ENCODE data around the gene RPS27L.

The RPS27L gene

DNA sequence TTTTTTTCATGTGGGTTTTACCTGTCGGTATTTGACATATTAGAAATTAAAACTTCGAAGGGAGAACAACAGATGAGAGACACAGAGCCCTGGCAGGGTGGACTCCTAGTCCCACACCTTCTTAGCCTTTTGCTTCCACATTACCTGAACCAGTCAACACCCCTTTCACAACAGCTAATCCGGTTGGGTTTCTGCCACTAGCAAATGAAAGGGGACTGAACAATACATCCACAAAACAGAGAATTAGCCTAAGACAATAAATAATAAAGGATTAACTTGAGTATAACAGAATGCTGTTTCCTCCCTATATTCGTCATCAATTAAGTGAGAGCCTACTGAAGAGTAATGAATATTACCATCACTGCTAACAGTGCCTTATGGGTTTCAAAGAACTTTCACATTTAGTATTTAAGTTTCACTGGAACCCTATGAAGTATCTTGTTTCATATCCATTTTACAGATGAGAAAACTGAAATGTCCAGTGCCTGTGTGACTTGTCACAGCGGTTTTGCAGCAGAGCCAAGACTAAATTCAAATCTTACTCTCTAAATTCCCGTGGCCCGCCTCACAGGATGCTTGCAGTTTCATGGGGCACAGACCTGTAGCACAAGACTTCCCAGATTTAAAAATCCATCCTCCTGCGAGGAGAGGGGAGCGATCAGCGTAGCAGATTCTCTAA, 31.1 kb upstream of the RPS27L start:
- FAIRE-seq (no peak), DNase-seq (ENCODE audit: low spot score) (no peak)

DNA sequence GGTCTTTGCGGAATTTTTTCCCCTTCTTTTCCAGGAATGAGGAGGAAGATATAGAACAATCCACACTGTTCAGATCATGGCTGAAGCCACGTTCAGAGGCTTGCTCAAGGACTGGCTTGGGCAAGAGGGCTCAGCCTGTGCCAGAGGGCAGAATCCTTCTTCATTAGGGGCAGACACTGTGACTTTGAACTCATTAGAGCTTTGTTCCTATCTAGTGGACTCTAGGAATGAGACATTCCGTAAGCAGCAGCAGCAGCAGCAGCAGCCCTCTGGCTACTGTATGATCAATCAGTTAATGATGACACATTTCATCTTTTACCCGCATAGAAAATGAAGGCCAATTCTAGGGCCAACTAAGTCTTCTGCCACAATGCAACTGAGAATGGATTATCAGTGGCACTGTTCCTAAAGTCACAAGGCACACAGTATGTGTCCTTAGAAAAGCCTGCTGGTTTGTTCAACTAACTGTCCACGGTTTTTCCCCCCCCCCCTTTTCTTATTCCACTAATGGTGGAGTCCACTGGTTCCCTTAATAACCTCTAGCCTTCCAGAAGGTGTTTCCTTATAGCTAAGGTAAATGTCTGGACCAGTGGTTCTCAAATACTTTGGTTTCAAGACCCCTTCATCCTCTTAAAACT, 30.4 kb upstream of the RPS27L start:
- FAIRE-seq (no peak), DNase-seq (ENCODE audit: low spot score) (no peak)

DNA sequence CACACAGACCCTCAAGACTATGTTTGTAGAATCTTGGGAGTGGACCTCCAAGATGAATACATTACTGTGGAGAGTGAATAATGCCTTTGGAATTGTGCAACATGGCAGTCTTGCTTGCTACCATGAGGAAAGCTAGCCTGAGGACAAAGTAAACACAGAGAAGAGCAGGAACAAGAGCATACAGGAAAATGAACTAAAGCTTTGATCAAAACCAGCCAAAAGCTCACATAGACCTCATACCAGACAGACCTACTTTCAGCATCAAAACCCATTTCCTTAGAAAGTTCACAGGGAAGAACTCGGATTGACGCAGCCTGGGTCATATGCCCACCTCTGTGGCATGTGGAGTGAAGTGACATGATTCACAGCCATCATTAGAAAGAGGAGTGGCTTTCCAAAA, 28.8 kb upstream of the RPS27L start:
- no peak for FAIRE-seq

DNA sequence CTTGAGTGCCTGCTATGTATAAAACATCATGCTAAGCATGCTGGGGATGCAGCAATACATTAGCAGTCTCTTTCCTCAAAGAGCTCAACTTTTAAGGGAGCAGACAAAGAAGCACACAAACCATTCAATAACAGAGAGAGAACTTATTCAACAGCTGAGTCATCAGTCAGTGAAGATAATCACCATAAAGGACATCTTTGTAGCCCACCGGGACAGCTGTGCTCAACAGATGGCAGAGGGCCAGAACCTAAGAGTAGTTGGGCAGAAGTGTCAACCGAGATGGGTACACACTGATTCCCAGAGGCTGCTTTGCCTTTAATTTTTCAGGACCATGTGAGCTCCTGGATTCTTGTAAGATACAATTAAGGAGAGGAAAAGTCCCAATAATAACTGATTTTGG, 27.9 kb upstream of the RPS27L start:
- FAIRE-seq: no peak
- no peak for DNase-seq (ENCODE audit: low spot score)

More for the DNA sequence above, 28.8 kb upstream of the RPS27L start:
- DNase-seq (ENCODE audit: low spot score): no peak

DNA sequence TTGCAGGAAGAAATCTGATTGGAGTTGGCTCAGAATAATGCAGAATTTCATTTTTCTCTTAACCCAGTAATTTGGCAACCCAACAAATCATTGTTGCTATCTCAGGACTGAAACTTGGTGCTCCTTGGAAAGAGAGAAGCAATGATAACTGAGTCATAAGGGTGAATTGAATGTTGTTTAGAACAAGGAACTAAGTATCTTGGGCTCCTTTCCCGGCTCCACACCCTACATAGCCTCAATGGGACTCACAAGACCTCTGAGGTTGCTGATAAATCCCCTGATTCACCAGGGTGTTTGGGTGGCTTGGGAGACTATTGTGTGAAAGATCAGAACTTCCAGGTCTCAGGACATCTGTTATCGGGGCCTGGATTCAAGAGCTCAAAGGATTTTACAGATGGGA, 24.4 kb upstream of the RPS27L start:
- FAIRE-seq (no peak), DNase-seq (ENCODE audit: low spot score) (no peak)

DNA sequence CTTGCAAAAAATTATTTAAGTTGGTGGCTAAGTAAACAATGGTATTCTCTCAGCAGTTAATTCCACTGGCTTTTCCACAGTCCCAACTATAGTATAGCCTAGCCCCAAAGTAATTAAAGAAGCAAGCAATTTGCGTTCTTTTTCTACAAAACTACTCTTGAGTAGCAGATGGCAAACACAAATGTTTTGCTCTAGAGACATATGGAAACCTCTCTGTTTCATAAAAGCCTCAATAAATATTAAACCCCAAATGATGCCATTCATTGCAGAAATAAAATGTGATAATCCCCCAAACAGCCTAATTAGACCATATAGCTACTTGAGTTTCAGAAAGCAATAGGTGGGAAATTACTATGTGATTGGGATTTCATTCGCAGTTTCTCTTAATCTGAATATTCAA, 23.5 kb upstream of the RPS27L start:
- DNase-seq (ENCODE audit: low spot score): no peak
- FAIRE-seq: no peak

DNA sequence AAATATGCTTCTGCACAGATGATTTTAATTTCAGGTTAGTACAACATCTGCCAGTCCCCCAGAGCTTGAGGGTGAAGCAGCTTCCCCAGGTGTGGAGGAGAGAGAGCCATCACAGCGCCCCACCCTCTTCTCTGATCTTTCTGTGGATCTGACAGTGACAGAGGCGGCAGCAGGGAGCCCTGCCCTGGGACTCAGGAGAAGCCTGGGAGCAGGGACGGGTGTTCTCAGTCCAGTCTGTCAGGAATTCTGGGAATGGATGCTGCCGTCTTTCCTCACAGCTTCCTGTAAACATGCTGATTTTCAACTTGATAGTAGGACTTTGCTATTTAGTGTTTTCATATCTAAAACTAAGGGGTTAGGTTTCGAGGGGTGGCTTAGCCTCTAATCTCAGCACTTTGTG, 20.8 kb upstream of the RPS27L start:
- FAIRE-seq (no peak), DNase-seq (ENCODE audit: low spot score) (no peak)

DNA sequence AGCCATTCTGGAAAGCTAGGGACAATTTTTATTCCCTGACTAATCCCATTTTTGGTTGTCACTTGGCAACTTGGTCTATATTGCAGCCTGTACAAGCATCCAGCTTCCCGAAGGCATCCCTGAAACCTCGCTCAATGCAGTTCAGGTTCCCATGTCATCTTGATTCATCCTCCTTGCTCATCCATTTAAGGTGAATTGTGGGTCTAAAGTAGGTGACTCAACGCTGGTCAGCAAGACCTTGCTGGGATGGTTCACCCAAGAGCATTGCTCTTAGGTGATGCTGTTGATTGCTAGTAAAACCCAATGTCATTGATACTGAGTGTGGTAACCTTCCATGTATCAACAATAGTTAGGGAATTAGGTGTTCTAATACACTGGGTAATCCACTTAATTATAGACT, 19.0 kb upstream of the RPS27L start:
- FAIRE-seq: peak; percentile 60

DNA sequence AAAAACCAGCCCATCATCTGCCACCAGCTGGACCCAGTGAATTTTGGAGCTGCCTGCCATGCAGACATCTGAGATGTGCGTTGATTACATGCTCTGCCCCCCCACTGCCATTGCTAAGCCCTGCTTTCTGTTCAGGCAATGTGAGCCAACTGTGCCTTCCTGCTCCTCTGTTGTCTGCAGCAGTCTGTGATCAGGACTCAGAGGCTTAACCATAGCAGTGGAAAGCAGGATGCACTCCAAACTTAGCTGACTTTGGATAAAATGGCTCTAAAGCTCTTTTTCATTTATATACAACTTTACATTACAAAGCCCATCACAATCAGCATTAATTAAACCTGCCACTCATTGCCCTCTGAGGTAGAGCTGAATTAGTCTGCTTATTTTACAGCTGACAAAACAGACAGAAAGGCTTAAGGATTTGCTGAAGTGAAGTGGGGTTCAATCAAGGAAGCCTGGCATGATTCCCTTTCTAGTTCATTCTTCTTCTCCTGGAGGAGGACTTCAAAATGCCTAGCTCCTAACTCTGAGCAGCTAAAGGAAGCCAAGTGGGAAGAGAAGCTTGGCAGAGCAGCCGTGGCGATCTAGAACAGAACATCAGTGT, 15.7 kb upstream of the RPS27L start:
- DNase-seq (ENCODE audit: low spot score) (no peak), FAIRE-seq (no peak)

More for the DNA sequence above, 19.0 kb upstream of the RPS27L start:
- DNase-seq (ENCODE audit: low spot score): peak; percentile 89

DNA sequence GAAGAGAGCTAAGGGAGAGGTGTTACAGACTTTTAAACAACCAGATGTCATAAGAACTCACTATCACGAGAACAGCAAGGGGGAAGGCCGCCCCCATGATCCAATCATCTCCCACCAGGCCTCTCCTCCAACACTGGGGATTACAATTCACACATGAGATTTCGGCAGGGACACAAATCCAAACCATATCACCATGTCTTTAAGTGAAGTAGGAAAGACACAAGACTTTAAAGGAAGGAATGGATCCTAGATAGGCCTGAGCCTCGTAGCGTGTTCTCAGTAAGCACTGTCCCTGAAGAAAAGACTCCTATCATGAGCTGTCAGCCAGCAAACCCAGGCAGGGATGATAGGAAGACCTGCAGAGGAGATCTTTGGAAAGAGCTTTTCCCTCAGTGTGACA, 15.1 kb upstream of the RPS27L start:
- no peak for DNase-seq (ENCODE audit: low spot score)
- FAIRE-seq: no peak

DNA sequence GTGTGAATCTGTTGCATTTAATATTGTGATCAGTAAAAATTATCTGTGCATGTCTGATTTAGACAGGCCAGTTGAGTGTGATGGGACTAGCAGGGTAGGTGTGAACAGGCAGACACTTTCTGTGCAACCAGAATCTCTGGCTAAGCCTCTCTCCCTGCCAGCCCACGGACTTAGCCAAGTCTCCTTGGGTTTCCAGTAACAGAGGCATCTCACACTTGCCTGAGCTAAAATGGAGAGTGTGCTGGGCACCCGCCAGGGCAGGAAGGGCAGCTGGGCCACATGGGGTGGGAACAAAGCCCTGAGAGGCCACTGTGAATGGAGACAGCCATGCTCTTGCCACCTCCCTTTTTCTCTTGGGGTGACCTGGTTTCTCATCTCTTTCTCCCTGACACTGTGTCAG, 12.5 kb upstream of the RPS27L start:
- DNase-seq (ENCODE audit: low spot score): no peak
- FAIRE-seq: no peak

DNA sequence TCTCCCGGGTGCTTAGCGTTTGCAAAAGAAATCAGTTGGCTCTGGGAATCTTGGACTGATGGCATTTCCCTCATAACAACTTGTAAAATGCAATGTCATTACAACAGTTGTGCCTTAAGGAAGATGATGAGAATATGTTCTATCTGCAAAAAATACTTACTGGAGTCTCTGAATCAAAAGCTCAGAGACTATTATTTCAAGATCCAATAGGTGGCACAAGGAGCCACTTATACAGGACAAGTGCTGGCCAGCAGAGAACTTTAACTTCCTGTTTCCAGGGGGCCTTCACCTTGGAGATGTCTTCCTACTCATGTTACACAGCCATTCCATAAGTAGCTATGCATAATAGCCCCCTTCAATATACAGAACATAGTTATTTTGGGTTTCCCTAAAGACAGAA, 8.9 kb upstream of the RPS27L start:
- no peak for FAIRE-seq
- DNase-seq (ENCODE audit: low spot score): no peak

DNA sequence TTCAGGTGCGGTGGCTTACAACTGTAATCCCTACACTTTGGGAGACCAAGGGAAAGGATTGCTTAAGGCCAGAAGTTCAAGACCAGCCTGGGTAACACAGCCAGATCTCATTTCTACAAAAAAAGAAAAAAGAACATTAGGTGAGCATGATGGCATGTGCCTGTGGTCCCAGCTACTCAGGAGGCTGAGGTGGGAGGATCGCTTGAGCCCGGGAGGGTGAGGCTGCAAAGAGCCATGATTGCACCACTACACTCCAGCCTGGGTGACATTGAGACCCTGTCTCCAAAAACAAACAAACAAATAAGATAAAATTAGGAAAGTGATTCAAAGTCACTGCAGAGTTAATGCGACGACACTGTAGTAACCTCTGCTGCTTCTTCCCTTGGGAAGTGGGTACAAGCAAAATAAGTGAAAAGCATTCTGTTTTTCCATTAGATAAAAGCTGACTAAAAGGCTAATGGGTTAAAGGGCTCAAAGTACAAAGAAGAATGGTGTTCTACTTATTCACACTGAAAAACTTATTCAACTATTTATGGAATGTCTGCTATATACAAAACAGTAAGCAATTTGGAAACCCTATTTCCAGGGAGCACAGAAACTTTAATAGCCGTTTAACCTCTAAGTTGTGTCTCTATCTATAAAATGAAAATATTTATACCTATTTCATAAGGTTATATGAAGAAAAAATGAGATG, 8.0 kb upstream of the RPS27L start:
- DNase-seq (ENCODE audit: low spot score) (no peak), FAIRE-seq (no peak)

DNA sequence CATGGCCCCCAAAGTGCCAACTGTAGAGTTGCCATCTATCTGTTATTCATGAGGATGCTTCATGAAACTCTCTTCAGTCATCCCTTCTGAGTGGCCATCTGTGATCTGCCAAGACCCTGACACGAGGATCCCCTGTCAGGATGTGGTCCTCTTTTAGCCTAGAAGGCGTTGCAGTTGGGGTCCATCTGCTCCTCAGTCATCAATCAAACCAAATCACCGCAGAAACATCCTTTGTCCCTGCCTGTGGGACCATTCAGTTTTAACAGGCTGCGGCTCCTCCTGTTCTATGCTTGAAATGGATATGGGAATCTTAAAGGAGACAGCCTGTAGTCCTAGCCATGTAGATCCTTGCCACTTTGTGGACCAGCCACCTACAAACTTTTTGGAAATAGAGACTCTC, 5.9 kb upstream of the RPS27L start:
- DNase-seq (ENCODE audit: low spot score) (no peak), FAIRE-seq (no peak)

DNA sequence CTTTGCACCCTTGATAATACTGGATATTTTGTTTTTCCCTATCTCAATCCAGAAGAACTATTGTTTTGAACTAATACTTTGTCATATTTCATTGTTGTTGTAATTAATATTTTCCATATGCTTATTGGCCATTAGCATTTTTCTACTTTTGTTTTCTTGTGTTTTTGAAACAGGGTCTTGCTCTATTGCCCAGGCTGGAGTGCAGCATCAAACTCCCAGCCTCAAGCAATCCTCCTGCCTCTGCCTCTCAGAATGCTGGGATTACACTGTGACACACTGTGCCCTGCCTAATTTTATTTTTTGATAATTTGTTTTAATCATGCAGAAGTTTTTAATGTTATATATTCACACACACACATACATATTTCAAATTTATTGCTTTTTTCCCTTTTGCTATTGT, 3.4 kb upstream of the RPS27L start:
- no peak for FAIRE-seq
- no peak for DNase-seq (ENCODE audit: low spot score)

DNA sequence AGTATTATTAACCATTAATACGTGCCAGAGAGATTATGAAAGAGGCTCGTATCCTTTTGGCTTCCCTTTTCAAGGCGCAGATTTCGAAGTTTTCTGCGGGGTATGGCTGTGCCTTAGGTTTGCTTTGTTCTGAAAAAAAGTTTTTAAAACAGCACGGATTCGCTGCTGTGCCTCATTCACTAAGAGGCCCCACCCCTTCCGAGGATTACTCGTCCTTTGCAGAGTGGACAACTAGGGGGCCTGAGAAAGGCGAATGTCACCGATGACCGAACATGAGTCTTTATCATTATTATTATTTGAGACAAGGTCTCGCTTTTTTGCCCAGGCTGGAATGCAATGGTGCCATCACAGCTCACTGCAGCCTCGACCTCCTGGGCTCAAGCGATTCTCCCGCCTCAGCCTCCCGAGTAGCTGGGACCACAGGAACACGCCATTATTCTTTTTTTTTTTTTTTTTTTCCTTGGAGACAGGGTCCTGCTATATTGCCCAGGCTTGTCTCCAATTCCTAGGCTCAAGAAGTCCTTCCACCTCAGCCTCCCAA, 684 bp upstream of the RPS27L start:
- FAIRE-seq (peak; percentile 61), DNase-seq (ENCODE audit: low spot score) (peak; percentile 66)

DNA sequence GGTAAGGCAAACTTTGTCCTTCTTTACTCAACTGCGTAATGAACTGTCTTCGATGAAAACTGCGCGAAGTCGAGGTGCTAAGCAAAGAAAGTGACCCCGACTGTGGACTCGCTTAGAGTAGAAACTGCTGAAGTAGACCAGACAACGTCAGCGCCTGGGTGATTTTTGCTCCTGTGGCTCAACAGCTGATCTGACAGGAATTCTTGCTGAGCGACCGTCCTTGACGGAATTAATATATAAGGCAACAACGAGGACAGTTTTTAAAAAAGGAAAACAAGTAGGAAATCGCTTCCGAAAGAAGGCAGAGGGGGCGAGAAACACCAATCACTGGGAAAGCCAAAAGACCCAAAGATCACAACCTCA, 541 bp downstream of the RPS27L start:
- DNase-seq (ENCODE audit: low spot score) (peak; percentile 63), FAIRE-seq (peak; percentile 62)

DNA sequence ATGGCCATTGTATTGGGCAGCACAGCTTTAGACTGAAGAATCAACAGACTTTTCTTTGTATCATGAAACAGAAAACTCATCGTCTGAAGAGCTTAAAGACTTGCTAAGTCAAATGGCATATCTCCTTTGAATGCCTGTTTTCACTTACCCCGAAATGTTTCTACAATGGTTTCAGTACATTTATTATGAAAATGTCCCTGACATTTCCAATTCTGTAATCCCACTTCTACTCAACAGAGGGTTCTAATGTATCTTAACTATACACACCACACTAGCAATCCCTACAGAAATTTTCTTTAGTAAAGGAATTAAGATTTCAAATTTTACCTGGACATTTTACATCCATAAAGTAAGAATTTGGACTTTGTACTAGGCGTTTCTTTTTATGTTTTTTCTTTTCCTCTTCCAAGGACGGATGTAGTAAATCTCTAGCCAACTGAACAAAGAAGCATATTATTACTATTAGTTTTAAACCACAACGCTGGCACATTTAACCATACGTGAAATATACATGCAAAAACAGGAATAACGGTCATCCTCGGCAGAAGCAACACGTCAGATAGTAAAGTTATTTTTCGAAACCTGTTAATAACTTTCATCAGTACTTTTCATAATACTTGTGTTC, 1.1 kb downstream of the RPS27L start:
- DNase-seq (ENCODE audit: low spot score): no peak
- peak; percentile 65 for FAIRE-seq

DNA sequence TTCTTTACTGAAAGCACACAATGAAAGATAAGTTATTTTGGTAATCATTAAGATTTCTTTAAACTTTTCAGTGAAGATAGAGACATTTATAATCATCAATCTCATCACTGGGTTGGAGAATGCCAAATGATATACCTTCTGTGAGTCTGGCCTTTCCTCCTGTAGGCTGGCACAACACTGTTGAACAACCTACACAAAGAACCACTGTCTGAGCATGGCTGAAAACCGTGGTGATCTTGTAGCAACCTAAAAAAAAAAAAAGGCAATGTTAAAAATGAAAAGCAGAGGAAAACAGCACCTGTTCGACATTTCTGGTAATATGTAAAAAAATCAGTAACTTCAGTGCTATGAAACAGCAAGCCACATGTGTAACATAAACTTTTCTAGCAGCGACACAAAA, 1.8 kb downstream of the RPS27L start:
- FAIRE-seq (no peak), DNase-seq (ENCODE audit: low spot score) (no peak)

DNA sequence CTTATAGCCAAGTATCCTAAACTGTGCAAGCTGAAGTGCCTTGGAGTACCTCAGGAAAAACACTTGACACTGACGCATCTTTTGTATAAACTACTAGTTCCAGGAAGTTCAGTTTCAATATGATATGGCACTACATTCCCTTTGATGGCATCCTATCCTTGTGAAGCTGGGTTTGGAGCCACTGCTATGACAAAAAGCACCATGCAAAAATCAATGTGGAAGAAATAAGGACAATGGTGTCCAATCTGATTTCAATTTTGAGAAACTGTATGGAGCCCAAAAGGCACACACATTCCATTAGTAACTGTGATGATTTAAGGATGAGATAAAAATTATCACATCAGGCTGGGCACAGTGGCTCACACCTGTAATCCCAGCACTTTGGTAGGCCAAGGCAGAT, 5.6 kb downstream of the RPS27L start:
- DNase-seq (ENCODE audit: low spot score) (no peak), FAIRE-seq (no peak)

DNA sequence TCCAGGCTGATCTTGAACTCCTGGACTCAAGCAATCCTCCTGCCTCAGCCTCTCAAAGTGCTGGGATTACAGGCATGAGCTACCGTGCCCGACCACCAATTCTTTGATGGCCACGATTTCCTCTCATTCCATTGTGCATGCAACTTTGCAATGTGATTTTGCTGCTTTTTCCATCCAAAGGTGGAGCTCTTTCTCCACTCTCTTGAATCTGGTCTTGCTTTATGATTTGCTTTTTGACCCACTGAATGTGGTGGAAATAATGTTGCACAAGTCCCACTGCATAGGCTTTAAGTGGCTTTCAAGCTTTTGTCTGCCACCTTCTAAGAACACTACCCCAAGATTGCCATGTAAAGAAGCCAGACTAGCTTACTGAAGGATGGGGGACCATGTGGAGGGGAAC, 10.6 kb downstream of the RPS27L start:
- FAIRE-seq (no peak), DNase-seq (ENCODE audit: low spot score) (no peak)

DNA sequence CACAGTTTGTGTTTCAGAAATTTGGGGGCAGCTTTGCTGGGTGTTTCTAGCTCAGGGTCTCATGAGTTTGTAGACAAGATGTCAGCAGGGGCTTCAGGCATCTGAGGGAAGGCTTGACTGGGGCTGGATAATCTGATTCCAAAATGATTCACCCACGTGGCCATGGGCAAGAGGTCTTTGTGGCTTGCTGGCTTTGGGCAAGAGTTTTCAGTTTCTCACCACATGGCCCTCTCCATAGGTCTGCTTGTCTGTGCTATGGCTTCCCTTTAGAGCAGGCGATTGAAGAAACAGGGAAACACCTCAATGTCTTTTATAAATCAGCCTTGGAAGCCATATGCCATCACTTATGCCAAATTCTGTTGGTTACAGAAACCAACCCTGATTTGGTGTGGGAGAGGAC, 11.9 kb downstream of the RPS27L start:
- FAIRE-seq: no peak
- DNase-seq (ENCODE audit: low spot score): no peak
